D721Med (cell line): Measurements from ENCODE around the gene GUK1.
"Not testable (repeated sequence)": the region's sequence is repeated elsewhere in the genome, so short reads cannot be mapped to it uniquely, and the experiment has no call there.

Experiments used
- DNase-seq: peaks from one replicate; pipeline ENCODE4 v3.0.0; 2011; ENCODE audit warnings: low spot score; ENCODE audit not compliant: insufficient read length
- FAIRE-seq: peaks from 2 replicates; lab custom pipeline; 2011; peaks lifted over from hg19 to GRCh38; lab: Jason Lieb, UNC
- TF ChIP-seq, protein P1 (sequence below): IDR thresholded peaks from 2 replicates; pipeline ENCODE4 v1.5.1; 2012; ENCODE audit warnings: mild to moderate bottlenecking, control low read depth; ENCODE audit not compliant: insufficient read depth; ENCODE audit errors: missing control alignments

Gene GUK1

DNA sequence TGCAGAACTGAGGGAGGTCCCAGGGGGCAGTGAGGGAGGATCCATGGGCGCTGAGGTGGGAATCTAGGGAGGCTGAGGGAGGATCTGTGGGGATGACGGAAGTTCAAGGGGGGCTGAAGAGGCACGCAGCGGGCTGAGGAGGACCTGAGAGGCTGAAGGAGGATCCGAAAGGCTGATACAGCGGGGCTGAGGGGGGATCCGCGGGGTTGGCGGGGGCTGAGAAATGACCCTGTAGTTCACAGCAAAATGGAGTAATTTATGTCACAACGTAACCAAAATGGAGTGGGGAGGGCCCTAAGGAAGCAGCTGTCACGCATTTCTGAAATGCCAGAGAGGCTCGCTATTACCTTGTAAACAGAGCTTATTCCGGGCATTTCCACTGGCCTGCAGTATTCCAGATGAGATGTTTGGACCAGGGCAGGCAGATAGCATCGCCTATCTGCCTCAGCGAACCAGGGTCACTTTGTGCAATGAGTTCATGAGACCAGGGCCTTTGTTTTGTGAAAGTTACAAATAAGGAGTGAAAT, 30.1 kb upstream of the GUK1 start:
- TF ChIP-seq, protein P1, sequence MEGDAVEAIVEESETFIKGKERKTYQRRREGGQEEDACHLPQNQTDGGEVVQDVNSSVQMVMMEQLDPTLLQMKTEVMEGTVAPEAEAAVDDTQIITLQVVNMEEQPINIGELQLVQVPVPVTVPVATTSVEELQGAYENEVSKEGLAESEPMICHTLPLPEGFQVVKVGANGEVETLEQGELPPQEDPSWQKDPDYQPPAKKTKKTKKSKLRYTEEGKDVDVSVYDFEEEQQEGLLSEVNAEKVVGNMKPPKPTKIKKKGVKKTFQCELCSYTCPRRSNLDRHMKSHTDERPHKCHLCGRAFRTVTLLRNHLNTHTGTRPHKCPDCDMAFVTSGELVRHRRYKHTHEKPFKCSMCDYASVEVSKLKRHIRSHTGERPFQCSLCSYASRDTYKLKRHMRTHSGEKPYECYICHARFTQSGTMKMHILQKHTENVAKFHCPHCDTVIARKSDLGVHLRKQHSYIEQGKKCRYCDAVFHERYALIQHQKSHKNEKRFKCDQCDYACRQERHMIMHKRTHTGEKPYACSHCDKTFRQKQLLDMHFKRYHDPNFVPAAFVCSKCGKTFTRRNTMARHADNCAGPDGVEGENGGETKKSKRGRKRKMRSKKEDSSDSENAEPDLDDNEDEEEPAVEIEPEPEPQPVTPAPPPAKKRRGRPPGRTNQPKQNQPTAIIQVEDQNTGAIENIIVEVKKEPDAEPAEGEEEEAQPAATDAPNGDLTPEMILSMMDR, result no peak
- FAIRE-seq, result no peak
- no peak for DNase-seq

DNA sequence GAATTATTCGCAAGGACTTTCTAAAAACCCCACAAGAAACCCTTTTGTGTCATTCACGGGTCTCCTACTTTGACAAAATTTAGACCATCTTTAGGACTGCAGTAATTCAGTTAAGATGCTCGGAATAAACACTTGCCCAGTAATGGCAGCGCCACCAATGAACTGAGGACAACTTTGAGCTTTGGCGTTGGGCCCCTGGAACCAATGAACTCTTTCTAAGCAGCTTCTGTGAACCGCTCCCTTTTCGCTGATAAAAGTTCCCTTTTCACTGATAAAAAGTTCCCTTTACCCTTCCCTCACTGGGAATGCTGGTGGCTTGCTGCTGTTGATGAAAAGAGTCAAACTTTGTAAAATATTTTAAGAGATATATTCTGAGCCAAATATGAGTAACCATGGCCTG, 29.5 kb upstream of the GUK1 start:
- FAIRE-seq (no peak), DNase-seq (no peak)
- TF ChIP-seq, protein P1, result no peak

- not testable (repeated sequence) for FAIRE-seq, DNase-seq
These were observed 28.8 kb upstream of the GUK1 start for GRCh38 chr1:228111315-228111714.

DNA sequence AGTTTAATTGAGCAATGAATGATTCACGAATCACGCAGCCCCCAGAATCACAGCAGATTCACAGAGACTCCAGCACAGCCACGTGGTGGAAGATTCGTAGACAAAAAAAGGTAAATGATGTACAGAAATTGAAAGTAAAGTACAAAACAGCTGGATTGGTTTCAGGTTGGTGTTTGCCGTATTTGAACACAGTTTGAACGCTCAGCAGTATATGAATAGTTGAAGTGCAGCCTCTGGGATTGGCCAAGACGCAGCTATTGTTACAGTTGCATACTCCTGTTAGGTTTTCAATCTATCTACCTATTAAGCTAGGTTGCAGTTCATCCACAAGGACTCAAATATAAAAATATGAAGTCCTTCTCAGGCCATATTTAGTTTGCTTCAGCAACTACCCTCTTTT, 27.9 kb upstream of the GUK1 start:
- no peak for DNase-seq
- TF ChIP-seq, protein P1, result no peak
- no peak for FAIRE-seq

DNA sequence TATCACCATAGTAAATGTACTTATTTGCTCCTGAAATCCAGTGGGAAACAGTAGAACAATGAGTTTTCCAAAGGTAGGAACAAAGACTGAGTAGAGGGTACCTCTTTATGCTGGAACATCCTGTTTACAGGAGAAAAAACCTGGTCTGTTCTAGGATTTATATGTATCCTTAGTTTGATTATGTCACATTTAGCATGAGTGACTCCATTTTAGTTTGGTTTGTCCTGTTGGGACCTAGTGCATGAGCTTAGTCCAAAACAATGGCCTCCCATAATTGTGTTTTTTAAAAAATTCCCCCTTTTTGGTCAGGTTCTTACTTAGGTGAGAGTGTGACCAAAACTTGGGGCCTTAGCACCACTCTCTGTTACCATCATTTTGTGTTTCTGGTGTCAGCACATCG, 27.5 kb upstream of the GUK1 start:
- DNase-seq (no peak), FAIRE-seq (no peak)

GRCh38 chr1:228114827-228115226, 25.3 kb upstream of the GUK1 start:
- TF ChIP-seq, protein P1, result no peak
- DNase-seq (no peak), FAIRE-seq (peak; percentile 11)

More for the DNA sequence above, 27.5 kb upstream of the GUK1 start:
- TF ChIP-seq, protein P1, result no peak

- FAIRE-seq, result no peak
- no peak for DNase-seq
- TF ChIP-seq, protein P1, result no peak
These were observed 22.7 kb upstream of the GUK1 start for GRCh38 chr1:228117335-228117734.

GRCh38 chr1:228118040-228118439, 22.0 kb upstream of the GUK1 start:
- DNase-seq, result no peak
- FAIRE-seq, result peak; percentile 11
- TF ChIP-seq, protein P1, result no peak
